ENCODE data around the gene HEATR9. TPM values are rescaled to one million over a fixed set of nuclear protein-coding genes. Genes with fewer than 3 reads are reported as not detected.

HEATR9 gene
- polyA plus RNA-seq, 3 donors = not detected

- no peaks in the 10 kb centered on the region for H3K36me3 ChIP-seq (replicated peaks in 1 of 2; ENCODE audit: control insufficient read depth in 1 of 2, insufficient read depth in 2 of 2, low read length in 2 of 2)
- TF ChIP-seq, protein P1, sequence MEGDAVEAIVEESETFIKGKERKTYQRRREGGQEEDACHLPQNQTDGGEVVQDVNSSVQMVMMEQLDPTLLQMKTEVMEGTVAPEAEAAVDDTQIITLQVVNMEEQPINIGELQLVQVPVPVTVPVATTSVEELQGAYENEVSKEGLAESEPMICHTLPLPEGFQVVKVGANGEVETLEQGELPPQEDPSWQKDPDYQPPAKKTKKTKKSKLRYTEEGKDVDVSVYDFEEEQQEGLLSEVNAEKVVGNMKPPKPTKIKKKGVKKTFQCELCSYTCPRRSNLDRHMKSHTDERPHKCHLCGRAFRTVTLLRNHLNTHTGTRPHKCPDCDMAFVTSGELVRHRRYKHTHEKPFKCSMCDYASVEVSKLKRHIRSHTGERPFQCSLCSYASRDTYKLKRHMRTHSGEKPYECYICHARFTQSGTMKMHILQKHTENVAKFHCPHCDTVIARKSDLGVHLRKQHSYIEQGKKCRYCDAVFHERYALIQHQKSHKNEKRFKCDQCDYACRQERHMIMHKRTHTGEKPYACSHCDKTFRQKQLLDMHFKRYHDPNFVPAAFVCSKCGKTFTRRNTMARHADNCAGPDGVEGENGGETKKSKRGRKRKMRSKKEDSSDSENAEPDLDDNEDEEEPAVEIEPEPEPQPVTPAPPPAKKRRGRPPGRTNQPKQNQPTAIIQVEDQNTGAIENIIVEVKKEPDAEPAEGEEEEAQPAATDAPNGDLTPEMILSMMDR (IDR thresholded peaks at IDR 0.05) = no peak
- intact Hi-C loops (cut with micrococcal nuclease) = no loop called here
- H4K20me1 ChIP-seq (ENCODE audit: insufficient read depth, low read length) = no peaks in the 10 kb centered on the region
- Mint-ChIP-seq H3K9me3 (no peaks in the 10 kb centered on the region), H3K27ac (peak overlapping the region in 1 of 7 donors; percentile 42), H3K4me1 (peaks cover 17% of the 10 kb centered on the region), H3K27me3 (ENCODE audit: low read depth in 3 of 3) (no peaks in the 10 kb centered on the region), H3K4me3 (no peak overlapping the region), H3K36me3 (peaks cover 0 to 2% of the 10 kb centered on the region in 2 donors)
- DNase-seq = no peak
- H3K4me1 ChIP-seq (ENCODE audit: control insufficient read depth in 1 of 2, insufficient read depth in 2 of 2, low read length in 2 of 2) = peaks cover 4 to 18% of the 10 kb centered on the region in 2 donors
- H3K9me3 ChIP-seq (replicated peaks in 1 of 2; ENCODE audit: control insufficient read depth in 1 of 2, insufficient read depth in 1 of 2, low read length in 2 of 2) = no peaks in the 10 kb centered on the region
- WGBS (ENCODE audit: insufficient coverage) = 96% methylated on average over 9 of the region's 12 CpGs
- H3K4me3 ChIP-seq (replicated peaks in 1 of 3; ENCODE audit: low read depth in 2 of 3, low read length in 3 of 3) = no peak overlapping the region
- H3K27me3 ChIP-seq (ENCODE audit: control insufficient read depth in 2 of 2, insufficient read depth in 2 of 2, low read length in 2 of 2) = no peaks in the 10 kb centered on the region
- no peak overlapping the region for H3K27ac ChIP-seq (ENCODE audit: low read depth in 1 of 2, low read length in 2 of 2)
- no peak overlapping the region for H3K4me2 ChIP-seq (replicated peaks; ENCODE audit: extremely low read depth, low read length, poor library complexity, severe bottlenecking)
- no peaks in the 10 kb centered on the region for H3K79me2 ChIP-seq (ENCODE audit: insufficient read depth, low read length)
- no peak overlapping the region for H3K9ac ChIP-seq (ENCODE audit: insufficient read depth, low read length, poor library complexity, severe bottlenecking)
- no peak overlapping the region for H2AFZ ChIP-seq (ENCODE audit: insufficient read depth, low read depth, low read length, poor library complexity, severe bottlenecking)
Observed at GRCh38 chr17:35872196-35872980, 3.7 kb upstream of the HEATR9 start.

DNA sequence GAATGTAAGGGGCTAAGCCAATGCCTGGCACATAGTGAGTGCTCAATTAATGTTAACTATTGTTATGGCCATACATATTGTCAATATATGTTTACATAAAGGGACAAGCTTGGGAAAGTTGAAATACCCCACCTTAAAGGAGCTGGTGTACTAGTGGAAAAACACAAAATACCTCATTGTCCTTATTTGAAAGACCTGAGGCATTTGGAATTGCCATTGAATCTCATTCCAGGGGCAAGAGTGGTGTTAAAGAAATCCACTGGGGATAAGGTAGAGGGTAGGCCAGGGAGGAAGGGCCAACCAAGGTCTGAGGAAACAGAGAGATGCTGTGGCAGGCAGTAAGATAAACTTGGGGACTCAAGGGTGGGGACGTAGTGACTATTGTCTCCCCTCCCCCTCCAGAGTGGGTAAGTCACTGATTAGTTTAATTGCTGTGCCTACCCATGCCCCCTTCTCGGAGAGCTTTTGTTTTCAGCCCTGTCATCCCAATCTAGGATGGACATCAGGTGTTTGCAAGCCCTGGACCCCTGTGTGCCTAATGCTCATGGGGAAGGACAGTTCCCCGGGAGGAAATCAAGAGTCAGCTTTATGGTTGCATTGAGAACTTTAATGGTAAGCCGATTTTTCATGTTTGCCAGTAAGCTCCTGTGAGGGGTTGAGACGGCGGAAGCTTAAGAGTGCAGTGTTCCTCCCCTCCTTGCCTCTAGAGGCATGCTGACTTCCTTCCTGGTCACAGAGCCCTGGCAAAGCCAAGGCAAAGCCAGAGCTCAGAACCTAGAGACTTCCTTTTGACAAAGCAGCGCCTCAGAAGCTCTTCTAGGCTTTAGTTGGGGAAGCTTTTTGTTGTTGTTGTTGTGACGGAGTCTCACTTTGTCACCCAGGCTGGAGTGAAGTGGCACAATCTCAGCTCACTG, 2.5 kb upstream of the HEATR9 start:
- peak overlapping the region in 1 of 7 donors; percentile 15 for H3K27ac Mint-ChIP-seq
- peak overlapping the region; percentile 42 for H3K4me2 ChIP-seq (replicated peaks; ENCODE audit: extremely low read depth, low read length, poor library complexity, severe bottlenecking)
- peak overlapping the region in 1 of 2 donors; percentile 75 for H3K4me3 Mint-ChIP-seq

More for the DNA sequence above, 2.5 kb upstream of the HEATR9 start:
- peak overlapping the region; percentile 59 for H2AFZ ChIP-seq (ENCODE audit: insufficient read depth, low read depth, low read length, poor library complexity, severe bottlenecking)
- no peaks in the 10 kb centered on the region for H3K27me3 Mint-ChIP-seq (ENCODE audit: low read depth in 3 of 3)
- intact Hi-C loops (cut with micrococcal nuclease) = no loop called here
- H3K4me1 ChIP-seq (ENCODE audit: control insufficient read depth in 1 of 2, insufficient read depth in 2 of 2, low read length in 2 of 2) = peaks cover 9 to 26% of the 10 kb centered on the region in 2 donors
- peaks cover 23% of the 10 kb centered on the region for H3K4me1 Mint-ChIP-seq
- no peaks in the 10 kb centered on the region for H3K79me2 ChIP-seq (ENCODE audit: insufficient read depth, low read length)
- H3K9me3 ChIP-seq (replicated peaks in 1 of 2; ENCODE audit: control insufficient read depth in 1 of 2, insufficient read depth in 1 of 2, low read length in 2 of 2) = no peaks in the 10 kb centered on the region
- no peak overlapping the region for H3K27ac ChIP-seq (ENCODE audit: low read depth in 1 of 2, low read length in 2 of 2)
- no peaks in the 10 kb centered on the region for H3K27me3 ChIP-seq (ENCODE audit: control insufficient read depth in 2 of 2, insufficient read depth in 2 of 2, low read length in 2 of 2)
- no peak overlapping the region for H3K9ac ChIP-seq (ENCODE audit: insufficient read depth, low read length, poor library complexity, severe bottlenecking)
- no peaks in the 10 kb centered on the region for H4K20me1 ChIP-seq (ENCODE audit: insufficient read depth, low read length)
- TF ChIP-seq, protein P1 (IDR thresholded peaks at IDR 0.05) = peak; percentile 26
- 40% methylated on average over 4 of the region's 8 CpGs for WGBS (ENCODE audit: insufficient coverage)
- peaks cover 0 to 2% of the 10 kb centered on the region in 2 donors for H3K36me3 Mint-ChIP-seq
- no peak overlapping the region for H3K4me3 ChIP-seq (replicated peaks in 1 of 3; ENCODE audit: low read depth in 2 of 3, low read length in 3 of 3)
- DNase-seq = peak; percentile 35 to 50 (median 40)
- H3K9me3 Mint-ChIP-seq = no peaks in the 10 kb centered on the region
- no peaks in the 10 kb centered on the region for H3K36me3 ChIP-seq (replicated peaks in 1 of 2; ENCODE audit: control insufficient read depth in 1 of 2, insufficient read depth in 2 of 2, low read length in 2 of 2)
